Measurements from ENCODE around the gene HPS4. TPM values are rescaled to one million over a fixed set of nuclear protein-coding genes. Genes with fewer than 3 reads are reported as not detected.
A peak's percentile ranks its signal among the peaks of the same experiment; 100 is the strongest.

HPS4 gene
- total and polyA plus RNA-seq, 12 donors = 4.6 to 14.3 (median 9.0) TPM

DNA sequence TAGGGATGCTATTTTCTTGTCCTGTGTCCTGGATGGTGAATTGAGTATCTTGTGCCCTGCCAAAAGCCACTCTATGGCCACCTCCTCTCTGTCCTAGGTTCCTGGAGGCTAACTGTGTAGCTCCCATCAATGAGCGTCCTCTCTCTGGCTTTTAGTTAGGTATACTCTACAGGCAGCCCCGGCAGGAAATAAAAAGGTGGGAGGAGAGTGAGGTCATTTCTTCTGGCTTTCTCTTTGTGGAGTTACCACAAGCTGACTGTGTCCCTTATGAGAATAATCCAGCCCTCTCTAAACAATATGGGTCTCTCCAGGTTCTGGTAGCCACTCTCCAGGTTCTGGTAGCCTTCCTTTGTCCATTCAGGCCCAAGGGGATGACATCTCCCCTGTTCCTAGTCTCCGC is 66.2 kb downstream of the HPS4 start:
- TF ChIP-seq, protein P1, sequence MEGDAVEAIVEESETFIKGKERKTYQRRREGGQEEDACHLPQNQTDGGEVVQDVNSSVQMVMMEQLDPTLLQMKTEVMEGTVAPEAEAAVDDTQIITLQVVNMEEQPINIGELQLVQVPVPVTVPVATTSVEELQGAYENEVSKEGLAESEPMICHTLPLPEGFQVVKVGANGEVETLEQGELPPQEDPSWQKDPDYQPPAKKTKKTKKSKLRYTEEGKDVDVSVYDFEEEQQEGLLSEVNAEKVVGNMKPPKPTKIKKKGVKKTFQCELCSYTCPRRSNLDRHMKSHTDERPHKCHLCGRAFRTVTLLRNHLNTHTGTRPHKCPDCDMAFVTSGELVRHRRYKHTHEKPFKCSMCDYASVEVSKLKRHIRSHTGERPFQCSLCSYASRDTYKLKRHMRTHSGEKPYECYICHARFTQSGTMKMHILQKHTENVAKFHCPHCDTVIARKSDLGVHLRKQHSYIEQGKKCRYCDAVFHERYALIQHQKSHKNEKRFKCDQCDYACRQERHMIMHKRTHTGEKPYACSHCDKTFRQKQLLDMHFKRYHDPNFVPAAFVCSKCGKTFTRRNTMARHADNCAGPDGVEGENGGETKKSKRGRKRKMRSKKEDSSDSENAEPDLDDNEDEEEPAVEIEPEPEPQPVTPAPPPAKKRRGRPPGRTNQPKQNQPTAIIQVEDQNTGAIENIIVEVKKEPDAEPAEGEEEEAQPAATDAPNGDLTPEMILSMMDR (IDR thresholded peaks at IDR 0.05) = no peak
- intact Hi-C loops (cut with DNase I) = no loop called here
- peaks cover 0 to under 1% (median 0%) of the 10 kb centered on the region in 11 donors for H3K9me3 ChIP-seq
- H3K4me1 ChIP-seq = peaks cover 0 to 5% (median 0%) of the 10 kb centered on the region in 9 donors
- ATAC-seq = no peak
- no peak overlapping the region for H3K27ac ChIP-seq
- H3K27me3 ChIP-seq = peaks cover 0 to 64% (median 47%) of the 10 kb centered on the region in 7 donors
- no peaks in the 10 kb centered on the region for H3K36me3 ChIP-seq
- WGBS, 2 donors = 65 to 67% methylated on average over 3 of the region's 3 CpGs
- no peak for DNase-seq
- H3K4me3 ChIP-seq = no peak overlapping the region

GRCh38 chr22:26416670-26417276 is 66.8 kb downstream of the HPS4 start:
- Histone ChIP-seq H3K4me3 (no peak overlapping the region), H3K9me3 (no peaks in the 10 kb centered on the region), H3K27me3 (peaks cover 0 to 66% (median 49%) of the 10 kb centered on the region in 7 donors), H3K4me1 (peaks cover 0 to 5% (median 0%) of the 10 kb centered on the region in 9 donors), H3K27ac (no peak overlapping the region), H3K36me3 (no peaks in the 10 kb centered on the region)
- TF ChIP-seq, protein P1 (IDR thresholded peaks at IDR 0.05) = no peak
- ATAC-seq = peak in 2 of 8 donors; percentile 22 to 53
- intact Hi-C loops (cut with DNase I) = no loop called here
- 31 to 34% methylated on average over 9 of the region's 9 CpGs for WGBS, 2 donors
- DNase-seq = no peak

- Histone ChIP-seq H3K4me3 (no peak overlapping the region), H3K9me3 (no peaks in the 10 kb centered on the region), H3K27me3 (peaks cover 0 to 71% (median 54%) of the 10 kb centered on the region in 7 donors), H3K36me3 (no peaks in the 10 kb centered on the region), H3K4me1 (peaks cover 0 to 5% (median 0%) of the 10 kb centered on the region in 9 donors), H3K27ac (no peak overlapping the region)
- TF ChIP-seq, protein P1 (IDR thresholded peaks at IDR 0.05) = no peak
- ATAC-seq (no peak), DNase-seq (no peak)
- intact Hi-C loops (cut with DNase I) = no loop called here
- WGBS, 2 donors = 69 to 75% methylated on average over 4 of the region's 4 CpGs
These were observed 67.3 kb downstream of the HPS4 start for GRCh38 chr22:26416256-26416655.

DNA sequence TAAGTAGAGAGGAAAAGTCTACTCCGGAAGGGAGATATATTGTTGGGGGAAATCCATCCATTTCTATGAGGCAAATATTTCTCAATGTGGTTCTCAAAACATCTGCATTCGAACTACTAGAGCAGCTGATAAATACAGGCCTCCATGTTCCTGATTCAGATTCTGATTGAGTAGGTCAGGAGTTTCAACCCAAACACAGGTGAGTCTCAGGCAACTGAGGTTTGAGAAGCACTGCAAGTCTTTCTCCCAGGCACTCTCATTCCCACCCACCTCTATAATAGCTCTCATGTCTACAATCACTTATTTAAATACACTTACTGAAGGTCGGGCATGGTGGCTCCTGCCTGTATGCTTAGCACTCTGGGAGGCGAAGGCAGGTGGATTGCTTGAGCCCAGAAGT is 69.2 kb downstream of the HPS4 start:
- peaks cover 0 to 5% (median 0%) of the 10 kb centered on the region in 9 donors for H3K4me1 ChIP-seq
- TF ChIP-seq, protein P1 (IDR thresholded peaks at IDR 0.05) = no peak
- no peak overlapping the region for H3K27ac ChIP-seq
- ATAC-seq = no peak
- peaks cover 0 to 84% (median 61%) of the 10 kb centered on the region in 7 donors for H3K27me3 ChIP-seq
- WGBS, 2 donors = 81 to 85% methylated on average over 4 of the region's 4 CpGs
- DNase-seq = no peak
- no peak overlapping the region for H3K4me3 ChIP-seq
- no peaks in the 10 kb centered on the region for H3K9me3 ChIP-seq
- no peaks in the 10 kb centered on the region for H3K36me3 ChIP-seq
- intact Hi-C loops (cut with DNase I) = no loop called here
